OCI-LY3 (cell line): ENCODE data around the gene FMNL2.

Experiments used
- CTCF ChIP-seq: fragments of 200-600, 300-600 bp; sonication (generic); IDR thresholded peaks from 2 replicates; pipeline ENCODE4 v1.5.1; 2014; ENCODE audit warnings: antibody characterized with exemption, low read length, low read depth
- EZH2phosphoT487 ChIP-seq: fragments of 200-600 bp; shearing (Covaris generic); IDR thresholded peaks from 2 replicates; pipeline ENCODE4 v1.6.1; 2018; ENCODE audit warnings: antibody characterized with exemption, mixed run types, low read depth

GRCh38 chr2:152613235-152613634, 278.3 kb downstream of the FMNL2 start:
- TF ChIP-seq CTCF = no peak
- TF ChIP-seq EZH2phosphoT487 = no peak
